Measurements from ENCODE around the gene OPCML. TPM values are rescaled to one million over a fixed set of nuclear protein-coding genes. Genes with fewer than 3 reads are reported as not detected.

Gene OPCML
- total and polyA plus RNA-seq, 2 of the 13 experiments (the other 11 are each of a cell fraction or from before 2014, with no cell fraction given): not detected

DNA sequence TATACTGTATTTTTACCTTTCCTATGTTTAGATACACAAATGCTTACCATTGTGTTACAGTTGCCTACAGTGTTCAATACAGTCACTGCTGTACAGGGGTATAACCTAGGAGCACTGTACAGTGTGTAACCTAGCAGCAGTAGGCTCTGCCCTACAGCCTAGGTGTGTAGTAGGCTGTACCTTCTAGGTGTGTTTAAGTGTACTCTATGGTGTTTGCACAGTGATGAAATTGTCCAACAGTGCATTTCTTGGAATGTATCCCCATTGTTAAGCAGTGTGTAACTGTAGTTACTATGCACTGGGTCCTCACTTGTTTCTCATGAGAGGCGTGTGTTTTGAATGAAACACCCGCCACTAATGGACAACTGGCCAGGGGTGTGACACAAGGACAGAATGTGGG lies 269.0 kb downstream of the OPCML start:
- H3K4me3 ChIP-seq (replicated peaks in 1 of 3; ENCODE audit: insufficient read depth in 1 of 3, low read depth in 2 of 3, low read length in 3 of 3): no peak overlapping the region
- H3K4me2 ChIP-seq (ENCODE audit: low read depth, low read length): no peak overlapping the region
- H3K9ac ChIP-seq (ENCODE audit: insufficient read depth, low read depth, low read length): no peak overlapping the region
- H4K20me1 ChIP-seq (ENCODE audit: insufficient read depth, low read length): no peaks in the 10 kb centered on the region
- BruUV-seq (replicated peaks): no TSS peak
- no peak for DNase-seq (ENCODE audit: low spot score)
- ATAC-seq: no peak
- H3K9me3 ChIP-seq (ENCODE audit: low read length): no peaks in the 10 kb centered on the region
- POLR2A ChIA-PET: no interaction called here
- H3K27ac ChIP-seq (ENCODE audit: extremely low read length, insufficient read depth, low read length): no peak overlapping the region
- H3K79me2 ChIP-seq (ENCODE audit: insufficient read depth, low read length): no peaks in the 10 kb centered on the region
- FAIRE-seq: no peak
- no peak overlapping the region for H2AFZ ChIP-seq (ENCODE audit: low read length)
- WGBS (ENCODE audit: low lambda C conversion rate): 0% methylated on average over 2 of the region's 2 CpGs
- intact Hi-C loops (cut with micrococcal nuclease; ENCODE audit: unreplicated experiment): no loop called here
- peaks cover 0 to 4% of the 10 kb centered on the region in 2 experiments; a peak in 1 of 5 replicates for H3K27me3 ChIP-seq (ENCODE audit: control insufficient read depth in 1 of 2, insufficient read depth in 2 of 2, low read length in 2 of 2)
- in situ Hi-C loops (cut with HindIII; ENCODE audit: extremely low pct_ligation_motif_present, low pct_unique_long_range_greater_than_20kb): no loop called here
- no peaks in the 10 kb centered on the region for H3K36me3 ChIP-seq (replicated peaks in 1 of 2; ENCODE audit: control insufficient read depth in 1 of 2, insufficient read depth in 2 of 2, low read length in 2 of 2)
- CTCF ChIA-PET (ENCODE audit: low intra/inter-chr PET ratio, low total read pairs): no interaction called here
- no peaks in the 10 kb centered on the region for H3K4me1 ChIP-seq (ENCODE audit: insufficient read depth, low read length)
- no peak for TF ChIP-seq ZBTB39 (CRISPR knock-in tag; IDR thresholded peaks at IDR 0.05)
- no peak for TF ChIP-seq GMEB1 (CRISPR knock-in tag; IDR thresholded peaks at IDR 0.05; ENCODE audit: borderline replicate concordance)
- no peak for TF ChIP-seq ZNF510 (CRISPR knock-in tag; IDR thresholded peaks at IDR 0.05; ENCODE audit: low read depth)
- no peak for TF ChIP-seq EHMT2 (IDR thresholded peaks at IDR 0.05; ENCODE audit: borderline replicate concordance, low read depth, low read length)
- no peak for TF ChIP-seq ZMYM3 (CRISPR knock-in tag; IDR thresholded peaks at IDR 0.05)
- TF ChIP-seq TGIF2 (CRISPR knock-in tag; IDR thresholded peaks at IDR 0.05): no peak
- no peak for TF ChIP-seq ZNF703 (CRISPR knock-in tag; IDR thresholded peaks at IDR 0.05; ENCODE audit: borderline replicate concordance)
- no peak for TF ChIP-seq CREBL2 (CRISPR knock-in tag; IDR thresholded peaks at IDR 0.05; ENCODE audit: borderline replicate concordance)
- no peak for TF ChIP-seq GABPA (IDR thresholded peaks at IDR 0.05; ENCODE audit: low read depth, low read length)
- TF ChIP-seq GABPA (CRISPR knock-in tag; IDR thresholded peaks at IDR 0.05; ENCODE audit: low read depth): no peak
- TF ChIP-seq, protein P1, sequence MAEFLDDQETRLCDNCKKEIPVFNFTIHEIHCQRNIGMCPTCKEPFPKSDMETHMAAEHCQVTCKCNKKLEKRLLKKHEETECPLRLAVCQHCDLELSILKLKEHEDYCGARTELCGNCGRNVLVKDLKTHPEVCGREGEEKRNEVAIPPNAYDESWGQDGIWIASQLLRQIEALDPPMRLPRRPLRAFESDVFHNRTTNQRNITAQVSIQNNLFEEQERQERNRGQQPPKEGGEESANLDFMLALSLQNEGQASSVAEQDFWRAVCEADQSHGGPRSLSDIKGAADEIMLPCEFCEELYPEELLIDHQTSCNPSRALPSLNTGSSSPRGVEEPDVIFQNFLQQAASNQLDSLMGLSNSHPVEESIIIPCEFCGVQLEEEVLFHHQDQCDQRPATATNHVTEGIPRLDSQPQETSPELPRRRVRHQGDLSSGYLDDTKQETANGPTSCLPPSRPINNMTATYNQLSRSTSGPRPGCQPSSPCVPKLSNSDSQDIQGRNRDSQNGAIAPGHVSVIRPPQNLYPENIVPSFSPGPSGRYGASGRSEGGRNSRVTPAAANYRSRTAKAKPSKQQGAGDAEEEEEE (CRISPR knock-in tag; IDR thresholded peaks at IDR 0.05; ENCODE audit: borderline replicate concordance): no peak
- no peak for TF ChIP-seq HOXA9 (CRISPR knock-in tag; IDR thresholded peaks at IDR 0.05; ENCODE audit: borderline replicate concordance)
- TF ChIP-seq ZNF747 (CRISPR knock-in tag; IDR thresholded peaks at IDR 0.05; ENCODE audit: borderline replicate concordance): no peak
- no peak for TF ChIP-seq SATB2 (CRISPR knock-in tag; IDR thresholded peaks at IDR 0.05)
- no peak for TF ChIP-seq RELA (CRISPR knock-in tag; IDR thresholded peaks at IDR 0.05)
- TF ChIP-seq, protein P2, sequence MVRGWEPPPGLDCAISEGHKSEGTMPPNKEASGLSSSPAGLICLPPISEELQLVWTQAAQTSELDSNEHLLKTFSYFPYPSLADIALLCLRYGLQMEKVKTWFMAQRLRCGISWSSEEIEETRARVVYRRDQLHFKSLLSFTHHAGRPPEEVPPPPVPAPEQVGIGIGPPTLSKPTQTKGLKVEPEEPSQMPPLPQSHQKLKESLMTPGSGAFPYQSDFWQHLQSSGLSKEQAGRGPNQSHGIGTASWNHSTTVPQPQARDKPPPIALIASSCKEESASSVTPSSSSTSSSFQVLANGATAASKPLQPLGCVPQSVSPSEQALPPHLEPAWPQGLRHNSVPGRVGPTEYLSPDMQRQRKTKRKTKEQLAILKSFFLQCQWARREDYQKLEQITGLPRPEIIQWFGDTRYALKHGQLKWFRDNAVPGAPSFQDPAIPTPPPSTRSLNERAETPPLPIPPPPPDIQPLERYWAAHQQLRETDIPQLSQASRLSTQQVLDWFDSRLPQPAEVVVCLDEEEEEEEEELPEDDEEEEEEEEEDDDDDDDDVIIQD (CRISPR knock-in tag; IDR thresholded peaks at IDR 0.05; ENCODE audit: low read depth): no peak
- TF ChIP-seq MATR3 (CRISPR knock-in tag; IDR thresholded peaks at IDR 0.05): no peak
- TF ChIP-seq E2F2 (CRISPR knock-in tag; IDR thresholded peaks at IDR 0.05; ENCODE audit: borderline replicate concordance): no peak

All from HepG2 (cell line).